ENCODE measurements around the gene GALNTL6. TPM values are rescaled to one million over a fixed set of nuclear protein-coding genes. Genes with fewer than 3 reads are reported as not detected.

Gene GALNTL6
- polyA plus RNA-seq, 1 donor (not counting 4 experiments of a cell fraction or from before 2014, with no cell fraction given) = not detected

GRCh38 chr4:172323288-172323687, 510.1 kb downstream of the GALNTL6 start:
- Histone ChIP-seq H3K9me3 (ENCODE audit: control insufficient read depth, low read depth, low read length) (no peaks in the 10 kb centered on the region), H2AFZ (ENCODE audit: control insufficient read depth, low read length) (no peak overlapping the region), H3K4me2 (ENCODE audit: control insufficient read depth, extremely low read depth, insufficient read depth, low read depth, low read length) (no peak overlapping the region), H3K36me3 (ENCODE audit: control insufficient read depth in 2 of 2, extremely low read depth in 1 of 2, insufficient read depth in 2 of 2, low read length in 2 of 2) (no peaks in the 10 kb centered on the region), H3K4me3 (ENCODE audit: control insufficient read depth in 2 of 3, extremely low read depth in 1 of 3, insufficient read depth in 2 of 3, low read depth in 1 of 3, low read length in 3 of 3) (no peak overlapping the region), H3K9me1 (ENCODE audit: control insufficient read depth, extremely low read depth, insufficient read depth, low read length) (no peaks in the 10 kb centered on the region), H4K20me1 (ENCODE audit: control insufficient read depth, extremely low read depth, insufficient read depth, low read length) (no peaks in the 10 kb centered on the region), H3K9ac (ENCODE audit: control insufficient read depth, extremely low read depth, insufficient read depth, low read length) (no peak overlapping the region), H3K27ac (ENCODE audit: control insufficient read depth, insufficient read depth, low read length) (no peak overlapping the region), H3K79me2 (ENCODE audit: control insufficient read depth, insufficient read depth, low read length) (no peaks in the 10 kb centered on the region), H3K27me3 (ENCODE audit: control insufficient read depth, extremely low read depth, insufficient read depth, low read length) (no peaks in the 10 kb centered on the region), H3K4me1 (ENCODE audit: control insufficient read depth, extremely low read depth, insufficient read depth, low read length) (no peaks in the 10 kb centered on the region)
- FAIRE-seq (no peak), DNase-seq (ENCODE audit: low read depth, low spot score) (no peak)
- dilution Hi-C loops (cut with MboI; ENCODE audit: extremely low pct_ligation_motif_present, low sequenced_read_pairs) = no loop called here
- TF ChIP-seq CTCF (optimal IDR thresholded peaks at IDR 0.05 in 1 of 3, IDR thresholded peaks at IDR 0.05 in 1 of 3, conservative IDR thresholded peaks at IDR 0.05 in 1 of 3; ENCODE audit: extremely low read depth in 1 of 3, insufficient read depth in 2 of 3, low read length in 3 of 3) (no peak), EZH2 (IDR thresholded peaks at IDR 0.05; ENCODE audit: low read length) (no peak)

GRCh38 chr4:172344308-172344938, 531.2 kb downstream of the GALNTL6 start:
- no peaks in the 10 kb centered on the region for H3K9me3 ChIP-seq (ENCODE audit: control insufficient read depth, low read depth, low read length)
- no peak for TF ChIP-seq EZH2 (IDR thresholded peaks at IDR 0.05; ENCODE audit: low read length)
- no peak for TF ChIP-seq CTCF (optimal IDR thresholded peaks at IDR 0.05 in 1 of 3, IDR thresholded peaks at IDR 0.05 in 1 of 3, conservative IDR thresholded peaks at IDR 0.05 in 1 of 3; ENCODE audit: extremely low read depth in 1 of 3, insufficient read depth in 2 of 3, low read length in 3 of 3)
- FAIRE-seq = no peak

More at GRCh38 chr4:172344308-172344938, 531.2 kb downstream of the GALNTL6 start:
- H3K27me3 ChIP-seq (ENCODE audit: control insufficient read depth, extremely low read depth, insufficient read depth, low read length) = no peaks in the 10 kb centered on the region
- no peaks in the 10 kb centered on the region for H3K4me1 ChIP-seq (ENCODE audit: control insufficient read depth, extremely low read depth, insufficient read depth, low read length)
- H4K20me1 ChIP-seq (ENCODE audit: control insufficient read depth, extremely low read depth, insufficient read depth, low read length) = no peaks in the 10 kb centered on the region
- no peak overlapping the region for H3K27ac ChIP-seq (ENCODE audit: control insufficient read depth, insufficient read depth, low read length)
- H3K4me2 ChIP-seq (ENCODE audit: control insufficient read depth, extremely low read depth, insufficient read depth, low read depth, low read length) = no peak overlapping the region
- H3K79me2 ChIP-seq (ENCODE audit: control insufficient read depth, insufficient read depth, low read length) = no peaks in the 10 kb centered on the region
- DNase-seq (ENCODE audit: low read depth, low spot score) = no peak
- dilution Hi-C loops (cut with MboI; ENCODE audit: extremely low pct_ligation_motif_present, low sequenced_read_pairs) = no loop called here
- H3K4me3 ChIP-seq (ENCODE audit: control insufficient read depth in 2 of 3, extremely low read depth in 1 of 3, insufficient read depth in 2 of 3, low read depth in 1 of 3, low read length in 3 of 3) = no peak overlapping the region
- H3K36me3 ChIP-seq (ENCODE audit: control insufficient read depth in 2 of 2, extremely low read depth in 1 of 2, insufficient read depth in 2 of 2, low read length in 2 of 2) = no peaks in the 10 kb centered on the region
- no peaks in the 10 kb centered on the region for H3K9me1 ChIP-seq (ENCODE audit: control insufficient read depth, extremely low read depth, insufficient read depth, low read length)
- H3K9ac ChIP-seq (ENCODE audit: control insufficient read depth, extremely low read depth, insufficient read depth, low read length) = no peak overlapping the region
- no peak overlapping the region for H2AFZ ChIP-seq (ENCODE audit: control insufficient read depth, low read length)

Data from keratinocyte (primary cell).